HepG2 (cell line): Measurements from ENCODE around the gene PRM2. TPM values are rescaled to one million over a fixed set of nuclear protein-coding genes. Genes with fewer than 3 reads are reported as not detected.

ENCODE experiments used
- BRF2 ChIP-seq: sonication (generic); formaldehyde crosslinking; IDR thresholded peaks from 2 replicates; pipeline ENCODE4 v1.8.1; 2022; ENCODE audit warnings: mild to moderate bottlenecking, missing genetic modification reagents
- CENPBD1 ChIP-seq: sonication (generic); formaldehyde crosslinking; IDR thresholded peaks from 2 replicates; pipeline ENCODE4 v1.8.0; 2022; ENCODE audit warnings: missing genetic modification reagents, low read depth, mild to moderate bottlenecking, borderline replicate concordance
- CENPT ChIP-seq: sonication (generic); formaldehyde crosslinking; IDR thresholded peaks from 2 replicates; pipeline ENCODE4 v1.8.0; 2022; ENCODE audit warnings: low read depth, mild to moderate bottlenecking, moderate library complexity, missing genetic modification reagents
- GATAD1 ChIP-seq: IDR thresholded peaks from 2 replicates; pipeline ENCODE4 v1.6.1; 2016; ENCODE audit warnings: missing genetic modification reagents, missing compliant biosample characterization
- HMGA1 ChIP-seq: sonication (generic); formaldehyde crosslinking; conservative IDR thresholded peaks from 2 replicates; pipeline ENCODE4 v1.4.0; 2020; ENCODE audit warnings: missing genetic modification reagents
- KDM6A ChIP-seq: IDR thresholded peaks from 2 replicates; pipeline ENCODE4 v1.6.1; 2016; ENCODE audit warnings: low read depth
- KLF12 ChIP-seq: sonication (generic); formaldehyde crosslinking; IDR thresholded peaks from 2 replicates; pipeline ENCODE4 v1.4.0; 2020; ENCODE audit warnings: missing genetic modification reagents, borderline replicate concordance
- KLF6 ChIP-seq: IDR thresholded peaks from 2 replicates; pipeline ENCODE4 v1.8.0; 2016; ENCODE audit warnings: missing biosample characterization, missing genetic modification reagents
- KMT2A ChIP-seq: sonication (generic); formaldehyde crosslinking; IDR thresholded peaks from 2 replicates; pipeline ENCODE4 v1.4.0; 2020; ENCODE audit warnings: missing genetic modification reagents
- MAX ChIP-seq: IDR thresholded peaks from 2 replicates; pipeline ENCODE4 v1.6.1; 2012; ENCODE audit warnings: inconsistent platforms
- NFYB ChIP-seq: sonication (generic); formaldehyde crosslinking; IDR thresholded peaks from 2 replicates; pipeline ENCODE4 v1.4.0; 2020; ENCODE audit warnings: missing genetic modification reagents
- NPAS2 ChIP-seq: sonication (generic); formaldehyde crosslinking; IDR thresholded peaks from 2 replicates; pipeline ENCODE4 v1.8.0; 2022; ENCODE audit warnings: mild to moderate bottlenecking, missing genetic modification reagents, borderline replicate concordance
- NR3C1 ChIP-seq: sonication (generic); formaldehyde crosslinking; IDR thresholded peaks from 2 replicates; pipeline ENCODE4 v1.4.0; 2020; ENCODE audit warnings: missing genetic modification reagents
- PLRG1 ChIP-seq: fragments of 450-650 bp; conservative IDR thresholded peaks from 2 replicates; pipeline ENCODE4 v1.6.1; 2016
- RNF219 ChIP-seq: sonication (generic); formaldehyde crosslinking; IDR thresholded peaks from 2 replicates; pipeline ENCODE4 v1.5.0; 2020; ENCODE audit warnings: mild to moderate bottlenecking, missing genetic modification reagents
- SNAI1 ChIP-seq: sonication (generic); formaldehyde crosslinking; IDR thresholded peaks from 2 replicates; pipeline ENCODE4 v1.5.0; 2020; ENCODE audit warnings: mild to moderate bottlenecking, missing genetic modification reagents, borderline replicate concordance
- TFE3 ChIP-seq: IDR thresholded peaks from 2 replicates; pipeline ENCODE4 v1.6.1; 2016
- TMF1 ChIP-seq: sonication (generic); formaldehyde crosslinking; IDR thresholded peaks from 2 replicates; pipeline ENCODE4 v1.8.1; 2022; ENCODE audit warnings: low read depth, missing genetic modification reagents
- XBP1 ChIP-seq: sonication (generic); formaldehyde crosslinking; IDR thresholded peaks from 2 replicates; pipeline ENCODE4 v1.5.0; 2020; ENCODE audit warnings: missing genetic modification reagents
- ZFP36L2 ChIP-seq: sonication (generic); formaldehyde crosslinking; IDR thresholded peaks from 2 replicates; pipeline ENCODE4 v1.4.0; 2020; ENCODE audit warnings: missing genetic modification reagents
- ZNF260 ChIP-seq: sonication (generic); formaldehyde crosslinking; IDR thresholded peaks from 2 replicates; pipeline ENCODE4 v1.4.0; 2020; ENCODE audit warnings: missing genetic modification reagents, low read depth, mild to moderate bottlenecking, borderline replicate concordance
- ZNF333 ChIP-seq: sonication (generic); formaldehyde crosslinking; IDR thresholded peaks from 2 replicates; pipeline ENCODE4 v1.4.0; 2020; ENCODE audit warnings: mild to moderate bottlenecking, missing genetic modification reagents, borderline replicate concordance
- ZNF343 ChIP-seq: sonication (generic); formaldehyde crosslinking; IDR thresholded peaks from 2 replicates; pipeline ENCODE4 v1.4.0; 2020; ENCODE audit warnings: mild to moderate bottlenecking, missing genetic modification reagents
- ZNF589 ChIP-seq: sonication (generic); formaldehyde crosslinking; conservative IDR thresholded peaks from 2 replicates; pipeline ENCODE4 v1.8.0; 2022; ENCODE audit warnings: mild to moderate bottlenecking, moderate library complexity, missing genetic modification reagents
- ZNF670 ChIP-seq: sonication (generic); formaldehyde crosslinking; IDR thresholded peaks from 2 replicates; pipeline ENCODE4 v1.8.0; 2022; ENCODE audit warnings: mild to moderate bottlenecking, missing genetic modification reagents, borderline replicate concordance
- ZNF672 ChIP-seq: sonication (generic); formaldehyde crosslinking; IDR thresholded peaks from 2 replicates; pipeline ENCODE4 v1.8.1; 2022; ENCODE audit warnings: missing genetic modification reagents
- ZNF737 ChIP-seq: sonication (generic); formaldehyde crosslinking; IDR thresholded peaks from 2 replicates; pipeline ENCODE4 v1.5.0; 2020; ENCODE audit warnings: missing genetic modification reagents, mild to moderate bottlenecking, borderline replicate concordance
- ZNF788 ChIP-seq: sonication (generic); formaldehyde crosslinking; IDR thresholded peaks from 2 replicates; pipeline ENCODE4 v1.5.0; 2020; ENCODE audit warnings: mild to moderate bottlenecking, missing genetic modification reagents, borderline replicate concordance
- ZZZ3 ChIP-seq: sonication (generic); formaldehyde crosslinking; IDR thresholded peaks from 2 replicates; pipeline ENCODE4 v1.4.0; 2020; ENCODE audit warnings: missing genetic modification reagents, mild to moderate bottlenecking, borderline replicate concordance
- polyA plus RNA-seq, 8 experiments: library from polyadenylated mRNA; depleted of rRNA in 3 of 8; stranded (reverse) in 7 of 8; unstranded in 1 of 8; fragments of >200 nt; fragmentation: Illumina TruSeq in 4 of 8; extraction: Trizol in 4 of 8; gene quantifications; 2 replicates each; pipeline versions ENCODE4 v1.2.1 to v1.2.3, GENCODE V29; 2011 to 2016; ENCODE audit warnings: low read depth in 4 of 8, missing spikeins in 1 of 8, mixed read lengths in 1 of 8; ENCODE audit not compliant: insufficient read depth in 1 of 8
- total RNA-seq, 5 experiments: library from RNA; depleted of rRNA; stranded (reverse); fragments of >200 nt; fragmentation: Illumina TruSeq; extraction: Trizol; gene quantifications; 2 replicates each; pipeline ENCODE4 v1.2.3, GENCODE V29; 2016; ENCODE audit warnings: low read depth in 1 of 5

Gene PRM2
- total and polyA plus RNA-seq, 2 of the 13 experiments (the other 11 are each of a cell fraction or from before 2014, with no cell fraction given), result 0.54 TPM; not detected in 1

GRCh38 chr16:11252482-11252931, 23.8 kb downstream of the PRM2 start (continued):
- TF ChIP-seq ZNF333, result no peak
- no peak for TF ChIP-seq ZNF343 (CRISPR knock-in tag)
- TF ChIP-seq ZNF589 (CRISPR knock-in tag), result no peak
- TF ChIP-seq HMGA1 (CRISPR knock-in tag), result no peak
- no peak for TF ChIP-seq XBP1 (CRISPR knock-in tag)
- no peak for TF ChIP-seq KDM6A (CRISPR knock-in tag)
- TF ChIP-seq NFYB (CRISPR knock-in tag), result no peak
- TF ChIP-seq PLRG1, result no peak
- TF ChIP-seq GATAD1, result no peak
- TF ChIP-seq ZNF737 (CRISPR knock-in tag), result no peak; the same call in 1 of the 2 replicates
- peak; percentile 30; the same call in 1 of the 2 replicates for TF ChIP-seq ZNF670 (CRISPR knock-in tag)
- TF ChIP-seq CENPBD1, result no peak
- TF ChIP-seq ZNF788 (CRISPR knock-in tag), result 0 out of 2 replicates have a peak, but pooled peaks have one; percentile 2
- peak; percentile 58; the same call in 1 of the 2 replicates for TF ChIP-seq BRF2 (CRISPR knock-in tag)
- no peak for TF ChIP-seq KLF6 (CRISPR knock-in tag)
- TF ChIP-seq ZFP36L2 (CRISPR knock-in tag), result no peak
- no peak for TF ChIP-seq RNF219
- TF ChIP-seq TMF1 (CRISPR knock-in tag), result no peak
- no peak for TF ChIP-seq TFE3
- TF ChIP-seq KLF12 (CRISPR knock-in tag), result no peak
- TF ChIP-seq ZNF672 (CRISPR knock-in tag), result no peak
- TF ChIP-seq NPAS2 (CRISPR knock-in tag), result no peak
- no peak for TF ChIP-seq ZZZ3 (CRISPR knock-in tag)
- TF ChIP-seq KMT2A (CRISPR knock-in tag), result no peak
- no peak for TF ChIP-seq NR3C1 (CRISPR knock-in tag)
- TF ChIP-seq SNAI1 (CRISPR knock-in tag), result no peak
- TF ChIP-seq MAX, result no peak
- TF ChIP-seq ZNF260 (CRISPR knock-in tag), result no peak
- no peak for TF ChIP-seq CENPT (CRISPR knock-in tag)
